ENCODE data around the gene PHF2. TPM values are rescaled to one million over a fixed set of nuclear protein-coding genes. Genes with fewer than 3 reads are reported as not detected.

Gene PHF2
- total and polyA plus RNA-seq, 2 of the 4 experiments (the other 2 are of a cell fraction) = 5.9 to 9.5 TPM

DNA sequence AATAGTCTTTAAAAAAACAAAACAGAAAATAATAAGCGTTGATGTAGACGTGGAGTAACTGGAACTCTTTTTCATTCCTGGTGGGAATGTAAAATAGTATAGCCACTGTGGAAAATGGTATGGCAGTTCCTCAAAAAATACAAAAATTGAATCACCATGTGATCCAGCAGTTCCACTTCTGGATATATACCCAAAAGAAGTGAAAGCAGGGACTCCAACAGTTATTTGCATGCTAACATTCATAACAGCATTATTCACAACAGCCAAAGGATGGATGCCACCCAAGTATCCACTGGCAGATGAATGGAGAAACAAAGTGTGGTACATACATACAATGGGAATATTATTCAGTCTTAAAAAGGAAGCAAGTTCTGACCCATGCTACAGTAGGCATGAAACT is 4.2 kb upstream of the PHF2 start:
- peaks cover 11% of the 10 kb centered on the region for H3K4me1 ChIP-seq (ENCODE audit: control insufficient read depth, insufficient read depth, low read length)
- TF ChIP-seq CHD1 (IDR thresholded peaks at IDR 0.05; ENCODE audit: low read depth, low read length) (no peak), RCOR1 (IDR thresholded peaks at IDR 0.05; ENCODE audit: insufficient replicate concordance, low read length) (no peak), MAZ (IDR thresholded peaks at IDR 0.05; ENCODE audit: borderline replicate concordance, low read depth, low read length) (no peak), FOS (IDR thresholded peaks at IDR 0.05; ENCODE audit: low read depth, low read length) (no peak), MXI1 (IDR thresholded peaks at IDR 0.05; ENCODE audit: borderline replicate concordance, low read depth, low read length) (no peak)
- TF ChIP-seq, protein P1, sequence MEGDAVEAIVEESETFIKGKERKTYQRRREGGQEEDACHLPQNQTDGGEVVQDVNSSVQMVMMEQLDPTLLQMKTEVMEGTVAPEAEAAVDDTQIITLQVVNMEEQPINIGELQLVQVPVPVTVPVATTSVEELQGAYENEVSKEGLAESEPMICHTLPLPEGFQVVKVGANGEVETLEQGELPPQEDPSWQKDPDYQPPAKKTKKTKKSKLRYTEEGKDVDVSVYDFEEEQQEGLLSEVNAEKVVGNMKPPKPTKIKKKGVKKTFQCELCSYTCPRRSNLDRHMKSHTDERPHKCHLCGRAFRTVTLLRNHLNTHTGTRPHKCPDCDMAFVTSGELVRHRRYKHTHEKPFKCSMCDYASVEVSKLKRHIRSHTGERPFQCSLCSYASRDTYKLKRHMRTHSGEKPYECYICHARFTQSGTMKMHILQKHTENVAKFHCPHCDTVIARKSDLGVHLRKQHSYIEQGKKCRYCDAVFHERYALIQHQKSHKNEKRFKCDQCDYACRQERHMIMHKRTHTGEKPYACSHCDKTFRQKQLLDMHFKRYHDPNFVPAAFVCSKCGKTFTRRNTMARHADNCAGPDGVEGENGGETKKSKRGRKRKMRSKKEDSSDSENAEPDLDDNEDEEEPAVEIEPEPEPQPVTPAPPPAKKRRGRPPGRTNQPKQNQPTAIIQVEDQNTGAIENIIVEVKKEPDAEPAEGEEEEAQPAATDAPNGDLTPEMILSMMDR (conservative IDR thresholded peaks at IDR 0.05; ENCODE audit: low read depth, low read length) = no peak
- TF ChIP-seq, protein P2, sequence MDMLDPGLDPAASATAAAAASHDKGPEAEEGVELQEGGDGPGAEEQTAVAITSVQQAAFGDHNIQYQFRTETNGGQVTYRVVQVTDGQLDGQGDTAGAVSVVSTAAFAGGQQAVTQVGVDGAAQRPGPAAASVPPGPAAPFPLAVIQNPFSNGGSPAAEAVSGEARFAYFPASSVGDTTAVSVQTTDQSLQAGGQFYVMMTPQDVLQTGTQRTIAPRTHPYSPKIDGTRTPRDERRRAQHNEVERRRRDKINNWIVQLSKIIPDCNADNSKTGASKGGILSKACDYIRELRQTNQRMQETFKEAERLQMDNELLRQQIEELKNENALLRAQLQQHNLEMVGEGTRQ (IDR thresholded peaks at IDR 0.05; ENCODE audit: low read depth, low read length) = no peak
- ChIA-PET CTCF (no interaction called here), POLR2A (ENCODE audit: unreplicated experiment) (no interaction called here)
- H2AK5ac ChIP-seq (ENCODE audit: low read depth, low read length) = no peak overlapping the region
- H3K4me2 ChIP-seq (ENCODE audit: low read depth, low read length) = no peak overlapping the region
- no peak for ATAC-seq (ENCODE audit: low read depth)
- H3K9me1 ChIP-seq (ENCODE audit: insufficient read depth, low read length) = peaks cover 15% of the 10 kb centered on the region
- no peak overlapping the region for H4K5ac ChIP-seq (ENCODE audit: low read depth, low read length)
- no peak overlapping the region for H3K56ac ChIP-seq (ENCODE audit: extremely low read depth, insufficient read depth, low read length)
- BruUV-seq (replicated peaks) = no TSS peak
- WGBS, 2 experiments (ENCODE audit: extremely low coverage in 2 of 2, insufficient read length in 1 of 2) = no CpG with 5 or more reads among the region's 2 CpGs
- no peak overlapping the region for H2BK20ac ChIP-seq (ENCODE audit: low read depth, low read length)
- H2AFZ ChIP-seq (replicated peaks; ENCODE audit: low read length, poor library complexity) = no peak overlapping the region
- H4K91ac ChIP-seq (ENCODE audit: insufficient read depth, low read depth, low read length) = no peak overlapping the region
- H3K9me3 ChIP-seq (ENCODE audit: control insufficient read depth, insufficient read depth, low read length) = no peaks in the 10 kb centered on the region
- no peaks in the 10 kb centered on the region for H3K27me3 ChIP-seq (ENCODE audit: control insufficient read depth, insufficient read depth, low read length)
- H2BK15ac ChIP-seq (ENCODE audit: low read depth, low read length) = no peak overlapping the region
- no peak for DNase-seq
- H3K27ac ChIP-seq (ENCODE audit: insufficient read depth, low read length) = no peak overlapping the region
- H3K79me1 ChIP-seq (ENCODE audit: low read depth in 1 of 2, low read length in 2 of 2) = peaks cover 15 to 44% of the 10 kb centered on the region in 2 experiments
- no peaks in the 10 kb centered on the region for H3K36me3 ChIP-seq (ENCODE audit: control insufficient read depth, insufficient read depth, low read length)
- H3K23ac ChIP-seq (ENCODE audit: low read depth, low read length) = no peak overlapping the region
- dilution Hi-C loops (cut with HindIII; ENCODE audit: low sequenced_read_pairs, unreplicated experiment) (no loop called here), in situ Hi-C loops (cut with MboI; ENCODE audit: low sequenced_read_pairs) (loop anchor here (25.0 kb wide), 1 partner anchor 460 kb away; no protein-coding TSS in a partner anchor), intact Hi-C loops (cut with micrococcal nuclease) (no loop called here)
- H4K20me1 ChIP-seq (ENCODE audit: insufficient read depth, low read length) = no peaks in the 10 kb centered on the region
- no peak overlapping the region for H3K9ac ChIP-seq (ENCODE audit: low read depth, low read length)
- H2BK5ac ChIP-seq (ENCODE audit: low read depth, low read length, poor library complexity, severe bottlenecking) = no peak overlapping the region
- no peak overlapping the region for H3K14ac ChIP-seq (replicated peaks; ENCODE audit: low read depth, low read length)
- H3K18ac ChIP-seq (ENCODE audit: low read depth, low read length) = no peak overlapping the region
- H2BK120ac ChIP-seq (ENCODE audit: low read depth, low read length) = no peak overlapping the region
- H4K8ac ChIP-seq (ENCODE audit: low read depth in 2 of 2, low read length in 2 of 2) = no peak overlapping the region
- no peak overlapping the region for H3K4me3 ChIP-seq (ENCODE audit: insufficient read depth, low read depth, low read length)
- no peak overlapping the region for H3K4ac ChIP-seq (ENCODE audit: low read depth, low read length)
- no peak overlapping the region for H2AK9ac ChIP-seq (replicated peaks; ENCODE audit: low read depth, low read length, poor library complexity)
